Lung (tissue), 12 donors: ENCODE measurements around the gene ANKRD11. TPM values are rescaled to one million over a fixed set of nuclear protein-coding genes. Genes with fewer than 3 reads are reported as not detected.

Experiments
- ATAC-seq: fragments of 200-7000 bp; cut with Tn5 transposase; one replicate; pipeline ENCODE4 v1.9.1; 2020; ENCODE audit warnings: moderate number of reproducible peaks; ENCODE audit not compliant: insufficient read depth, low FRiP score
- DNase-seq, 3 donors: peaks; one replicate each; pipeline ENCODE4 v3.0.0-alpha.2; 2013 to 2017
- H3K27ac ChIP-seq, 2 donors: one replicate each; pipeline ENCODE4 v1.5.1; 2013; ENCODE audit warnings: mild to moderate bottlenecking in 2 of 2, moderate library complexity in 2 of 2, control low read depth in 1 of 2, inconsistent platforms in 1 of 2, low read depth in 1 of 2, low read length in 1 of 2
- H3K27me3 ChIP-seq, 3 donors: one replicate each; pipeline ENCODE4 v1.5.1; 2013; ENCODE audit warnings: low read length in 2 of 3; ENCODE audit not compliant: control insufficient read depth in 3 of 3, insufficient read depth in 3 of 3
- H3K36me3 ChIP-seq, 4 donors: one replicate each; pipeline ENCODE4 v1.5.1; 2013; ENCODE audit warnings: low read length in 4 of 4, mild to moderate bottlenecking in 1 of 4, moderate library complexity in 1 of 4; ENCODE audit not compliant: control insufficient read depth in 4 of 4, insufficient read depth in 4 of 4
- H3K4me1 ChIP-seq, 5 donors: one replicate each; pipeline ENCODE4 v1.5.1; 2013; ENCODE audit warnings: low read length in 5 of 5, mild to moderate bottlenecking in 2 of 5, moderate library complexity in 1 of 5; ENCODE audit not compliant: control insufficient read depth in 5 of 5, insufficient read depth in 5 of 5
- H3K4me3 ChIP-seq: one replicate; pipeline ENCODE4 v1.5.1; 2013; ENCODE audit warnings: mild to moderate bottlenecking, control low read depth, moderate library complexity
- H3K9ac ChIP-seq, 2 donors: one replicate each; pipeline ENCODE4 v1.5.1; 2013; ENCODE audit warnings: low read length in 2 of 2, control low read depth in 1 of 2; ENCODE audit not compliant: insufficient read depth in 1 of 2
- H3K9me3 ChIP-seq, 4 donors: one replicate each; pipeline ENCODE4 v1.5.1; 2013; ENCODE audit warnings: low read length in 3 of 4, mild to moderate bottlenecking in 1 of 4, moderate library complexity in 1 of 4; ENCODE audit not compliant: control insufficient read depth in 4 of 4, insufficient read depth in 3 of 4
- CTCF ChIP-seq: IDR thresholded peaks from 2 replicates; pipeline ENCODE4 v1.5.1; 2012; ENCODE audit warnings: mild to moderate bottlenecking; ENCODE audit errors: control extremely low read depth, extremely low read depth
- WGBS, 2 donors: extraction: QIAGEN DNeasy Blood & Tissue Kit; methylation state at CpG; one replicate each; pipeline ENCODE4 v1.1.7; 2013; 5-methylcytosine and 5-hydroxymethylcytosine counted together
- polyA plus RNA-seq, 2 donors: library from polyadenylated mRNA; stranded (reverse); fragments of 200-250 nt; gene quantifications; one replicate each; pipeline ENCODE4 v1.2.1, GENCODE V29; 2013
- total RNA-seq, 2 donors: library from RNA; depleted of rRNA in 1 of 2; stranded (reverse); fragments of >200 nt in 1 of 2; gene quantifications; one replicate each; pipeline ENCODE4 v1.2.1, GENCODE V29; 2014 to 2021
- donor health status: control.
- donor health status: control.
- donor health status: Bipolar disorder and iron deficiency.
- donor health status: healthy.
- donor health status: DM: yes; HTN: yes; CAD: no.

The ANKRD11 gene
- total and polyA plus RNA-seq, 4 donors, result 58.5 to 162 (median 89.5) TPM

GRCh38 chr16:89444151-89444723, 46.1 kb downstream of the ANKRD11 start:
- Histone ChIP-seq H3K4me3 (no peak overlapping the region), H3K9ac (no peak overlapping the region), H3K36me3 (no peaks in the 10 kb centered on the region), H3K4me1 (peaks cover 24 to 48% (median 42%) of the 10 kb centered on the region in 5 donors), H3K9me3 (no peaks in the 10 kb centered on the region), H3K27ac (no peak overlapping the region), H3K27me3 (no peaks in the 10 kb centered on the region)
- no peak for TF ChIP-seq CTCF
- ATAC-seq (no peak), DNase-seq (no peak)
- WGBS, 2 donors, result 10 to 28% methylated on average over 8 of the region's 8 CpGs

DNA sequence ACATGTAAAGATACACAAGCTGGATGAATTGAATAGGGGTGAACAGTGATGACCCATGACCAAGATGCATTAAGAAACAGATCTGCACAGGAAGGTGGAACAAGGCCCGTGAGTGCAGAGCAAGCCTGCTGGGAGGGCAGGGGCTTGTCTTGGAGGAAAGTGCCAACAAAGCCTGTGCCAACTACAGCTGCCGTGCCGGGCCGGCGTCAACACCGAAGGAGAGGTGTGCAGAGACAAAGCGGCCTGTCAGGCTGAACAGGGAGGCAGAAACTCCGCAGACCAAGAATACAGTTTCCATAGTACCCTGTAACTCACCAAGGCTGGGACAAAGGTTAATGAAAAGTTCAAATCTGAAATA, 46.7 kb downstream of the ANKRD11 start:
- H3K27me3 ChIP-seq, result no peaks in the 10 kb centered on the region
- no peaks in the 10 kb centered on the region for H3K36me3 ChIP-seq
- H3K4me1 ChIP-seq, result peaks cover 24 to 47% (median 42%) of the 10 kb centered on the region in 5 donors
- H3K9ac ChIP-seq, result no peak overlapping the region
- ATAC-seq (no peak), DNase-seq (peak in 1 of 3 donors; percentile 39)
- peak overlapping the region in 1 of 2 donors; percentile 62 for H3K27ac ChIP-seq
- 31 to 32% methylated on average over 8 of the region's 8 CpGs for WGBS, 2 donors
- H3K4me3 ChIP-seq, result no peak overlapping the region
- no peak for TF ChIP-seq CTCF
- no peaks in the 10 kb centered on the region for H3K9me3 ChIP-seq

GRCh38 chr16:89442990-89443726, 47.2 kb downstream of the ANKRD11 start:
- DNase-seq (peak; percentile 64 to 71 (median 65)), ATAC-seq (no peak)
- no peak overlapping the region for H3K9ac ChIP-seq
- no peaks in the 10 kb centered on the region for H3K36me3 ChIP-seq
- no peak overlapping the region for H3K27ac ChIP-seq
- H3K27me3 ChIP-seq, result no peaks in the 10 kb centered on the region
- 48% methylated on average over 13 of the region's 13 CpGs for WGBS, 2 donors
- no peaks in the 10 kb centered on the region for H3K9me3 ChIP-seq
- no peak overlapping the region for H3K4me3 ChIP-seq
- peaks cover 24 to 46% (median 42%) of the 10 kb centered on the region in 5 donors for H3K4me1 ChIP-seq
- TF ChIP-seq CTCF, result no peak
